IMR-90 (cell line): Measurements from ENCODE around the gene FGF19. TPM values are rescaled to one million over a fixed set of nuclear protein-coding genes. Genes with fewer than 3 reads are reported as not detected.

ENCODE experiments used
- ATAC-seq: fragments of 200-7000 bp; cut with Tn5 transposase; 2 replicates; pipeline ENCODE4 v1.9.1; 2020; ENCODE audit warnings: low read depth, mild to moderate bottlenecking, moderate library complexity
- BruUV-seq: library from RNA; stranded (reverse); fragments of 400-500 nt; replicated peaks from 2 replicates; lab custom pipeline; 2021; lab: Mats Ljungman, UMichigan
- CTCF ChIA-PET: fragments of 300-600 bp; formaldehyde crosslinking; extraction: SDS; loops from one replicate; lab custom pipeline; 2021; ENCODE audit warnings: antibody characterized with exemption; lab: Yijun Ruan, JAX
- POLR2A ChIA-PET: fragments of 300-600 bp; sonication (Branson Sonifier 250); formaldehyde crosslinking; loops from one replicate; lab custom pipeline; 2022; ENCODE audit warnings: antibody characterized with exemption; ENCODE audit not compliant: unreplicated experiment; lab: Charles Lee
- DNase-seq: peaks from one replicate; pipeline ENCODE4 v3.0.0; 2013
- H2AFZ ChIP-seq: replicated peaks from 2 replicates; pipeline ENCODE3; 2013; ENCODE audit warnings: low read length, mild to moderate bottlenecking; ENCODE audit not compliant: poor library complexity
- H2AK5ac ChIP-seq: 2 replicates; pipeline ENCODE4 v1.6.1; 2013; ENCODE audit warnings: low read depth, low read length, inconsistent platforms
- H2AK9ac ChIP-seq: replicated peaks from 2 replicates; pipeline ENCODE3; 2013; ENCODE audit warnings: mild to moderate bottlenecking, low read depth, low read length, moderate library complexity; ENCODE audit not compliant: poor library complexity
- H2BK120ac ChIP-seq: 2 replicates; pipeline ENCODE4 v1.6.1; 2013; ENCODE audit warnings: low read depth, low read length, inconsistent platforms
- H2BK15ac ChIP-seq: 3 replicates; pipeline ENCODE4 v1.6.1; 2013; ENCODE audit warnings: low read depth, low read length, inconsistent platforms
- H2BK20ac ChIP-seq: 2 replicates; pipeline ENCODE4 v1.6.1; 2013; ENCODE audit warnings: low read depth, mild to moderate bottlenecking, inconsistent platforms, low read length, moderate library complexity
- H2BK5ac ChIP-seq: 2 replicates; pipeline ENCODE4 v1.6.1; 2013; ENCODE audit warnings: mild to moderate bottlenecking, low read depth, low read length, inconsistent platforms; ENCODE audit not compliant: poor library complexity, severe bottlenecking
- H3K14ac ChIP-seq: replicated peaks from 2 replicates; pipeline ENCODE4 v1.6.1; 2013; ENCODE audit warnings: low read depth, low read length, inconsistent platforms
- H3K18ac ChIP-seq: 2 replicates; pipeline ENCODE4 v1.6.1; 2013; ENCODE audit warnings: low read depth, low read length, control low read depth
- H3K23ac ChIP-seq: 2 replicates; pipeline ENCODE4 v1.6.1; 2013; ENCODE audit warnings: low read depth, low read length, inconsistent platforms
- H3K27ac ChIP-seq: 2 replicates; pipeline ENCODE4 v1.5.1; 2013; ENCODE audit warnings: mild to moderate bottlenecking, control low read depth, low read length; ENCODE audit not compliant: insufficient read depth
- H3K27me3 ChIP-seq: 2 replicates; pipeline ENCODE4 v1.6.1; 2013; ENCODE audit warnings: low read length; ENCODE audit not compliant: control insufficient read depth, insufficient read depth
- H3K36me3 ChIP-seq: 2 replicates; pipeline ENCODE4 v1.6.1; 2013; ENCODE audit warnings: low read length, mixed read lengths; ENCODE audit not compliant: control insufficient read depth, insufficient read depth
- H3K4ac ChIP-seq: 2 replicates; pipeline ENCODE4 v1.6.1; 2013; ENCODE audit warnings: low read depth, low read length, inconsistent platforms
- H3K4me1 ChIP-seq: 2 replicates; pipeline ENCODE4 v1.6.1; 2013; ENCODE audit warnings: low read length, mixed read lengths; ENCODE audit not compliant: control insufficient read depth, insufficient read depth
- H3K4me2 ChIP-seq: 2 replicates; pipeline ENCODE4 v1.6.1; 2013; ENCODE audit warnings: low read depth, mild to moderate bottlenecking, control low read depth, low read length, moderate library complexity
- H3K4me3 ChIP-seq: 2 replicates; pipeline ENCODE4 v1.5.1; 2013; ENCODE audit warnings: low read depth, mild to moderate bottlenecking, control low read depth, low read length, moderate library complexity; ENCODE audit not compliant: insufficient read depth
- H3K56ac ChIP-seq: 2 replicates; pipeline ENCODE4 v1.6.1; 2013; ENCODE audit warnings: low read length, inconsistent platforms; ENCODE audit not compliant: insufficient read depth; ENCODE audit errors: extremely low read depth
- H3K79me1 ChIP-seq, 2 experiments: 2 replicates each; pipeline ENCODE4 v1.6.1; 2013; ENCODE audit warnings: low read length in 2 of 2, inconsistent platforms in 1 of 2, low read depth in 1 of 2
- H3K9ac ChIP-seq: 2 replicates; pipeline ENCODE4 v1.6.1; 2013; ENCODE audit warnings: low read depth, low read length, control low read depth
- H3K9me1 ChIP-seq: 2 replicates; pipeline ENCODE4 v1.6.1; 2013; ENCODE audit warnings: low read length, inconsistent platforms; ENCODE audit not compliant: insufficient read depth
- H3K9me3 ChIP-seq: 2 replicates; pipeline ENCODE4 v1.6.1; 2013; ENCODE audit warnings: low read length; ENCODE audit not compliant: control insufficient read depth, insufficient read depth
- H4K20me1 ChIP-seq: 2 replicates; pipeline ENCODE4 v1.6.1; 2013; ENCODE audit warnings: low read length, inconsistent platforms; ENCODE audit not compliant: insufficient read depth
- H4K5ac ChIP-seq: 2 replicates; pipeline ENCODE4 v1.6.1; 2013; ENCODE audit warnings: mild to moderate bottlenecking, low read depth, low read length, control low read depth
- H4K8ac ChIP-seq, 2 experiments: 2 replicates each; pipeline ENCODE4 v1.6.1; 2013; ENCODE audit warnings: low read depth in 2 of 2, low read length in 2 of 2, control low read depth in 1 of 2, inconsistent platforms in 1 of 2
- H4K91ac ChIP-seq: 2 replicates; pipeline ENCODE4 v1.6.1; 2013; ENCODE audit warnings: low read depth, low read length, inconsistent platforms; ENCODE audit not compliant: insufficient read depth
- BHLHE40 ChIP-seq: fragments of 150-350 bp; IDR thresholded peaks from 2 replicates; pipeline ENCODE4 v1.6.1; 2016; ENCODE audit warnings: mild to moderate bottlenecking, low read depth, low read length
- CEBPB ChIP-seq: IDR thresholded peaks from 2 replicates; pipeline ENCODE4 v1.6.1; 2012; ENCODE audit warnings: low read depth, low read length, improper control_type of control experiment
- CHD1 ChIP-seq: IDR thresholded peaks from 2 replicates; pipeline ENCODE4 v1.6.1; 2012; ENCODE audit warnings: low read depth, low read length, improper control_type of control experiment
- CTCF ChIP-seq: conservative IDR thresholded peaks from 2 replicates; pipeline ENCODE4 v1.5.1; 2012; ENCODE audit warnings: mild to moderate bottlenecking, low read depth, low read length, improper control_type of control experiment
- ELK1 ChIP-seq: fragments of 150-350 bp; IDR thresholded peaks from 2 replicates; pipeline ENCODE4 v1.6.1; 2016; ENCODE audit warnings: low read depth, mild to moderate bottlenecking, low read length, moderate library complexity, borderline replicate concordance
- FOS ChIP-seq: fragments of 150-350 bp; IDR thresholded peaks from 2 replicates; pipeline ENCODE4 v1.6.1; 2016; ENCODE audit warnings: low read depth, low read length
- MAFK ChIP-seq: IDR thresholded peaks from 2 replicates; pipeline ENCODE4 v1.6.1; 2012; ENCODE audit warnings: low read depth, low read length, improper control_type of control experiment
- MAZ ChIP-seq: IDR thresholded peaks from 2 replicates; pipeline ENCODE4 v1.6.1; 2012; ENCODE audit warnings: low read depth, mild to moderate bottlenecking, low read length, improper control_type of control experiment, moderate library complexity, borderline replicate concordance
- MXI1 ChIP-seq: IDR thresholded peaks from 2 replicates; pipeline ENCODE4 v1.6.1; 2012; ENCODE audit warnings: low read depth, mild to moderate bottlenecking, low read length, moderate library complexity, borderline replicate concordance
- NFE2L2 ChIP-seq: fragments of 150-350 bp; IDR thresholded peaks from 2 replicates; pipeline ENCODE4 v1.6.1; 2016; ENCODE audit warnings: low read depth, mild to moderate bottlenecking, low read length
- POLR2A ChIP-seq: IDR thresholded peaks from 2 replicates; pipeline ENCODE4 v1.6.1; 2012; ENCODE audit warnings: mild to moderate bottlenecking, low read depth, low read length
- RAD21 ChIP-seq: IDR thresholded peaks from 2 replicates; pipeline ENCODE4 v1.6.1; 2012; ENCODE audit warnings: low read length, improper control_type of control experiment
- RCOR1 ChIP-seq: IDR thresholded peaks from 2 replicates; pipeline ENCODE4 v1.6.1; 2012; ENCODE audit warnings: mild to moderate bottlenecking, low read length, improper control_type of control experiment; ENCODE audit not compliant: insufficient replicate concordance
- RFX5 ChIP-seq: IDR thresholded peaks from 2 replicates; pipeline ENCODE4 v1.8.0; 2012; ENCODE audit warnings: low read depth, mild to moderate bottlenecking, low read length, moderate library complexity
- SMC3 ChIP-seq: fragments of 150-350 bp; IDR thresholded peaks from 2 replicates; pipeline ENCODE4 v1.6.1; 2016; ENCODE audit warnings: low read depth, mild to moderate bottlenecking, antibody characterized with exemption, low read length, moderate library complexity
- USF2 ChIP-seq: fragments of 150-350 bp; IDR thresholded peaks from 2 replicates; pipeline ENCODE4 v1.6.1; 2017; ENCODE audit warnings: mild to moderate bottlenecking, antibody characterized with exemption, low read length, low read depth
- WGBS, 2 experiments: methylation state at CpG; one replicate each; pipeline versions ENCODE4 v1.1.5 to v1.1.7; 2013; ENCODE audit warnings: missing lambda C conversion rate in 2 of 2; ENCODE audit not compliant: insufficient read length in 1 of 2; ENCODE audit errors: extremely low coverage in 2 of 2; 5-methylcytosine and 5-hydroxymethylcytosine counted together
- dilution Hi-C: fragments of 300-500 bp; cut with HindIII; formaldehyde crosslinking; loops from one replicate; pipeline ENCODE4 v1.14.3; 2018; ENCODE audit warnings: low sequenced_read_pairs; ENCODE audit not compliant: unreplicated experiment
- in situ Hi-C: fragments of 300-500 bp; cut with MboI; formaldehyde crosslinking; loops from 3 replicates; pipeline ENCODE4 v1.14.3; 2019; ENCODE audit warnings: low sequenced_read_pairs, inconsistent platforms, mixed read lengths
- intact Hi-C: fragments of 100-400 bp; cut with micrococcal nuclease; formaldehyde crosslinking; loops from 2 replicates; pipeline ENCODE4 v1.10.0; 2022
- polyA plus RNA-seq, 3 experiments: library from polyadenylated mRNA; depleted of rRNA; stranded (reverse); fragments of >200 nt; gene quantifications; 2 replicates each; pipeline ENCODE4 v1.2.3, GENCODE V29; 2012; ENCODE audit warnings: low replicate concordance in 1 of 3
- total RNA-seq: library from RNA; depleted of rRNA; stranded (reverse); fragments of >200 nt; gene quantifications from 2 replicates; pipeline ENCODE4 v1.2.3, GENCODE V29; 2012

FGF19 gene
- total and polyA plus RNA-seq, 2 of the 4 experiments (the other 2 are of a cell fraction) = not detected

GRCh38 chr11:69699213-69699612 lies 4.6 kb downstream of the FGF19 start:
- Histone ChIP-seq H3K9me3 (no peaks in the 10 kb centered on the region), H2BK120ac (no peak overlapping the region), H2BK20ac (no peak overlapping the region), H3K4me3 (no peak overlapping the region), H2BK5ac (no peak overlapping the region), H4K5ac (no peak overlapping the region), H3K79me1 (no peaks in the 10 kb centered on the region), H3K4me2 (no peak overlapping the region), H2BK15ac (0 out of 3 replicates have a peak overlapping the region, but pooled peaks have one; percentile 15), H4K20me1 (no peaks in the 10 kb centered on the region), H3K18ac (no peak overlapping the region), H3K27ac (no peak overlapping the region), H3K56ac (no peak overlapping the region), H3K4ac (no peak overlapping the region), H3K4me1 (peaks cover 2% of the 10 kb centered on the region), H3K27me3 (peaks cover 56% of the 10 kb centered on the region), H3K23ac (no peak overlapping the region; the same call in 1 of the 2 replicates), H3K9ac (no peak overlapping the region), H2AK9ac (no peak overlapping the region), H2AK5ac (no peak overlapping the region), H3K36me3 (no peaks in the 10 kb centered on the region), H3K9me1 (no peaks in the 10 kb centered on the region), H4K8ac (no peak overlapping the region), H4K91ac (no peak overlapping the region), H2AFZ (peak overlapping the region; percentile 8), H3K14ac (no peak overlapping the region)
- 41% methylated on average over 12 of the region's 13 CpGs; no CpG with 5 or more reads in 1 of the 2 experiments for WGBS, 2 experiments
- in situ Hi-C loops = no loop called here
- no peak for ATAC-seq
- no peak for DNase-seq
- intact Hi-C loops = no loop called here
- dilution Hi-C loops = no loop called here
- POLR2A ChIA-PET = no interaction called here
- TF ChIP-seq RFX5 (no peak), BHLHE40 (no peak), FOS (no peak), MAFK (no peak), RCOR1 (no peak), CHD1 (no peak), MXI1 (no peak), ELK1 (no peak), CTCF (no peak), CEBPB (no peak), USF2 (no peak), RAD21 (no peak), SMC3 (no peak), MAZ (no peak), NFE2L2 (no peak), POLR2A (no peak)
- BruUV-seq = no TSS peak
- CTCF ChIA-PET = no interaction called here
